Lower leg skin (tissue), 3 donors: ENCODE measurements around the gene HHLA2.

ENCODE experiments used
- POLR2A ChIP-seq, 2 donors: fragments of 450-650 bp; IDR thresholded peaks; one replicate each; pipeline ENCODE4 v1.6.1; 2016 to 2017; ENCODE audit warnings: antibody characterized with exemption in 2 of 2, mild to moderate bottlenecking in 1 of 2, moderate library complexity in 1 of 2
- TF ChIP-seq, protein P1 (sequence below), 3 donors: fragments of 450-650 bp; IDR thresholded peaks; one replicate each; pipeline ENCODE4 v1.5.1; 2016; ENCODE audit warnings: antibody characterized with exemption in 3 of 3, mild to moderate bottlenecking in 3 of 3, moderate library complexity in 2 of 3

GRCh38 chr3:108387063-108387462 lies 90.7 kb downstream of the HHLA2 start:
- TF ChIP-seq POLR2A (IDR thresholded peaks at IDR 0.05), result no peak
- TF ChIP-seq, protein P1, sequence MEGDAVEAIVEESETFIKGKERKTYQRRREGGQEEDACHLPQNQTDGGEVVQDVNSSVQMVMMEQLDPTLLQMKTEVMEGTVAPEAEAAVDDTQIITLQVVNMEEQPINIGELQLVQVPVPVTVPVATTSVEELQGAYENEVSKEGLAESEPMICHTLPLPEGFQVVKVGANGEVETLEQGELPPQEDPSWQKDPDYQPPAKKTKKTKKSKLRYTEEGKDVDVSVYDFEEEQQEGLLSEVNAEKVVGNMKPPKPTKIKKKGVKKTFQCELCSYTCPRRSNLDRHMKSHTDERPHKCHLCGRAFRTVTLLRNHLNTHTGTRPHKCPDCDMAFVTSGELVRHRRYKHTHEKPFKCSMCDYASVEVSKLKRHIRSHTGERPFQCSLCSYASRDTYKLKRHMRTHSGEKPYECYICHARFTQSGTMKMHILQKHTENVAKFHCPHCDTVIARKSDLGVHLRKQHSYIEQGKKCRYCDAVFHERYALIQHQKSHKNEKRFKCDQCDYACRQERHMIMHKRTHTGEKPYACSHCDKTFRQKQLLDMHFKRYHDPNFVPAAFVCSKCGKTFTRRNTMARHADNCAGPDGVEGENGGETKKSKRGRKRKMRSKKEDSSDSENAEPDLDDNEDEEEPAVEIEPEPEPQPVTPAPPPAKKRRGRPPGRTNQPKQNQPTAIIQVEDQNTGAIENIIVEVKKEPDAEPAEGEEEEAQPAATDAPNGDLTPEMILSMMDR (IDR thresholded peaks at IDR 0.05), result no peak
